22Rv1 (cell line): Measurements from ENCODE around the gene DNM2.
A peak's percentile ranks its signal among the peaks of the same experiment; 100 is the strongest.

Experiments
- H3K27ac ChIP-seq: fragments of 450-650 bp; 2 replicates; pipeline ENCODE4 v1.5.1; 2017
- ZFX ChIP-seq: fragments of 450-650 bp; IDR thresholded peaks from 2 replicates; pipeline ENCODE4 v1.6.1; 2017; ENCODE audit warnings: antibody characterized with exemption, borderline replicate concordance
- TF ChIP-seq, protein P1 (sequence below): fragments of 450-650 bp; IDR thresholded peaks from 2 replicates; pipeline ENCODE4 v1.5.1; 2017; ENCODE audit warnings: mild to moderate bottlenecking

The DNM2 gene

DNA sequence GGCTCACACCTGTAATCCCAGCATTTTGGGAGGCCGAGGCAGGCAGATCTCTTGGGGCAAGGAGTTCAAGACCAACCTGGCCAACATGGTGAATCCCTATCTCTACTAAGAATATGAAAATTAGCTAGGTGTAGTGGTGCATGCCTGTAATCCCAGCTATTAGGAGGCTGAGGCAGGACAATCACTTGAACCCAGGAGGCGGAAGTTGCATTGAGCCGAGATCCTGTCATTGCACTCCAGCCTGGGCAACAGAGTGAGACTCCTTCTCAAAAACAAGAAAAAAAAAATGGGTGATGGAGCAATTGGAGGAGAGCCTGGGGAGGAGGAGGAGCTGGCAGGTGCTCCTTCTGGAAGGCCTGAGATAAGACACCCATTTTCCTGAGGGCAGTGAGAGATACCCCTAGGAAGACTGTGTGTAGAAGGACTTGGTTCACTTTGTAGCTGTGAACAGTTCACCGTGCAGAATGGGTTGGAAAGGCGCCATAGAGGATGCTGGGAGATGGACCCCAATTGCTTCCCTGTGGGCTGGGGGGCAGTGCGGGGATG, 144.8 kb downstream of the DNM2 start:
- H3K27ac ChIP-seq = no peak overlapping the region
- no peak for TF ChIP-seq ZFX
- TF ChIP-seq, protein P1, sequence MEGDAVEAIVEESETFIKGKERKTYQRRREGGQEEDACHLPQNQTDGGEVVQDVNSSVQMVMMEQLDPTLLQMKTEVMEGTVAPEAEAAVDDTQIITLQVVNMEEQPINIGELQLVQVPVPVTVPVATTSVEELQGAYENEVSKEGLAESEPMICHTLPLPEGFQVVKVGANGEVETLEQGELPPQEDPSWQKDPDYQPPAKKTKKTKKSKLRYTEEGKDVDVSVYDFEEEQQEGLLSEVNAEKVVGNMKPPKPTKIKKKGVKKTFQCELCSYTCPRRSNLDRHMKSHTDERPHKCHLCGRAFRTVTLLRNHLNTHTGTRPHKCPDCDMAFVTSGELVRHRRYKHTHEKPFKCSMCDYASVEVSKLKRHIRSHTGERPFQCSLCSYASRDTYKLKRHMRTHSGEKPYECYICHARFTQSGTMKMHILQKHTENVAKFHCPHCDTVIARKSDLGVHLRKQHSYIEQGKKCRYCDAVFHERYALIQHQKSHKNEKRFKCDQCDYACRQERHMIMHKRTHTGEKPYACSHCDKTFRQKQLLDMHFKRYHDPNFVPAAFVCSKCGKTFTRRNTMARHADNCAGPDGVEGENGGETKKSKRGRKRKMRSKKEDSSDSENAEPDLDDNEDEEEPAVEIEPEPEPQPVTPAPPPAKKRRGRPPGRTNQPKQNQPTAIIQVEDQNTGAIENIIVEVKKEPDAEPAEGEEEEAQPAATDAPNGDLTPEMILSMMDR = no peak

DNA sequence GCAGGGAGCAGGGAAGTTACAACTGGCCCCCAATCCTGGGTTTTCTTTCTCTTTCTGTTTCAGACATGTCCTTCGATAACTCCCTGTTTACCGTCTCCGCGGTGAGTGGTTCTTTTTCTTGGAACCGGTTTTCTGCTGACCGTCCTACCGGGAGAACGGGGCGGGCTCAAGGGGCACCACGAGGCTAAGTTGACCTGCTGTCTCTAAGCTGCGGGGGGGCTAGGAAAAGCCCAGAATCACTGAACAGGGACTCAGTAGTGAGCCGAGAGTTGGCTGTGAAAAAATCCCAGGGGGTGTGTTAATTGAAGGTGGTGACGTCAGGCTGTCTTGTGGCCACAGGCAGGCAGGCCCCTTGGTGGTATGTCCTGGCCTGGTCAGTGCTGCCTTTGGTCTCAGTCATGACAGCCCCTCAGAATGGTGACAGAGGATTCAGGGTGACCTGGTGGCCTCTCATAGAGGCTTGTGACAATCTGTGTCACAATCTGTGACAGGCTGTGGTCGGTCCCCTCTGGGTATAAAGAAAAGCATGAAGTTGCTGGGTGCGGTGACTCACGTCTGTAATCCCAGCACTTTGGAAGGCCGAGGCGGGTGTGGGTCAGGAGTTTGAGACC, 145.3 kb downstream of the DNM2 start:
- H3K27ac ChIP-seq = no peak overlapping the region
- no peak for TF ChIP-seq ZFX
- TF ChIP-seq, protein P1 = no peak

DNA sequence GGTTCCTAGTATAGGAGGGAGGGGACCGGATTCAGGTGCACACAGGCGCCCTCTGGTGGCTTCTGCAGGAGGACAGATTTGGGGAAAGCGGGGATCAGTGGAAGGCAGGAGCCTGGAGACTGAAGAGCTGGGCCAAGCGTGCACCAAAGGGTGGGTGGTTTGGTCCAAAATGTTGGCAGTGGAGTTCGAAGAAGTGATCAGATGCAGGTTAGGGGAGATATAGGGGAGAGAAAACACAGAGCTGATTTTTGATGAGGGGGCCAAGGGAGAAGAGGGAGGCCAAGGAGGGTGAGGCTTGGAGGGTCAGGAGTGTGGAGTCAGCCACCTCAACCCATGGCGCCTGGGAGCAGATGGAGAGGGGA, 146.6 kb downstream of the DNM2 start:
- TF ChIP-seq ZFX = no peak
- TF ChIP-seq, protein P1 = peak; percentile 98
- no peak overlapping the region for H3K27ac ChIP-seq

DNA sequence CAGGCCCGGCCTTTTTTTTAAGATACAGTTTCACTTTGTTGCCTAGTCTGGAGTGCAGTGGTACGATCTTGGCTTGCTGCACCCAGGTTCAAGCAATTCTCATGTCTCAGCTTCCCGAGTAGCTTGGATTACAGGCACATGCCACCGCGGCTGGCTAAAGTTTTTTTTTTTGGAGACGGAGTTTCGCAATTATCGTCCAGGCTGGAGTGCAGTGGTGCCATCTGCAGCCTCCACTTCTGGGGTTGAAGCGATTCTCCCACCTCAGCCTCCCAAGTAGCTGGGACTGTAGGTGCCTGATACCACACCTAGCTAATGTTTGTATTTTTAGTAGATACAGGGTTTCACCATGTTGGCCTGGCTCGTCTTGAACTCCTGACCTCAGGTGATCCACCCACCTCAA, 148.6 kb downstream of the DNM2 start:
- no peak overlapping the region for H3K27ac ChIP-seq
- no peak for TF ChIP-seq ZFX
- TF ChIP-seq, protein P1 = no peak

DNA sequence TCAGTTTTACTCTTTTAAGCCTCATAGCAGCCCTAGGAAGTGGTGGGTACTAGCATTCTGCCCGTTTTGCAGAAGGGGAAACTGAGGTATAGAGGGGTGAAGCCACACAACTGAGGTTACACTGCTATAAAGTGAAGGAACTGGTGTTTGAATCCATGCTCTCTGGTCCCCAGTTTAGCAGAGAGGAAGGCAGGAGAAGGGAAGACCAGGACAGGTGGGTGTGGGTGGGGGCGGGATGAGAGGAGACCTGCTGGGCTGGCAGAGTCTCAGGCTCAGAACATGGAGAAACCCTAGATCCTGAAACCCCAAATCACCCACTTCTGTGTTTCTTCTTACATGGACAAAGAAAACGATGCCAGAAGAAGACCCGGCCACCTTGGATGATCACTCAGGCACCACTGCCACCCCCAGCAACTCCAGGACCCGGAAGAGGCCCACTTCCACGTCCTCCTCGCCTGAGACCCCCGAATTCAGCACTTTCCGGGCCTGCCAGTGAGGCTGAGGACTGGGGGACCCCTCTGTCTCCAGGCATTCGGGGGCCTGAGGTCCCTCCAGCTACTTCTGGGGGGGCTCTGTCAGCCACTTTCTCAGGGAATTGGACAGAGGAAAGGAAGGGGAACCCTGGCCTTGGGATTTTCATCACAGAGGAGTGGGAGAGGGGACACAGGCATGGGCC, 151.1 kb downstream of the DNM2 start:
- no peak overlapping the region for H3K27ac ChIP-seq
- TF ChIP-seq, protein P1 = no peak

DNA sequence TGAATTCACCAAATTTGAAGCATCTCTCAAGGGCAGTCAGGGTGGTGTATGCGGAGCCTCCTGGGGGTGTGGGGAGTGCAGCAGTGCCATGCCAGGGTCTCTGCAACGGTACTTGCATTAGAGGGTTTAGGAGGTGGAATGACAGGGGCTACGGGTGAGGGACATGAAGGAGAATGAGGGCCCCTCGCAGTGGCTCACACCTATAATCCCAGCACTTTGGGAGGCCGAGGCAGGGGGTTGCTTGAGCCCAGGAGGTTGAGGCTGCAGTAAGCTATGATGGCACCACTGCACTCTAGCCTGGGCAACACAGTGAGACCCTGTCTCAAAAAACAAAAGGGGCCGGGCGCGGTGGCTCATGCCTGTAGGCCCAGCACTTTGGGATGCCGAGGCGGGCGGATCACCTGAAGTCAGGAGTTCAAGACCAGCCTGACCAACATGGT, 152.0 kb downstream of the DNM2 start:
- H3K27ac ChIP-seq = peak overlapping the region; percentile 63

DNA sequence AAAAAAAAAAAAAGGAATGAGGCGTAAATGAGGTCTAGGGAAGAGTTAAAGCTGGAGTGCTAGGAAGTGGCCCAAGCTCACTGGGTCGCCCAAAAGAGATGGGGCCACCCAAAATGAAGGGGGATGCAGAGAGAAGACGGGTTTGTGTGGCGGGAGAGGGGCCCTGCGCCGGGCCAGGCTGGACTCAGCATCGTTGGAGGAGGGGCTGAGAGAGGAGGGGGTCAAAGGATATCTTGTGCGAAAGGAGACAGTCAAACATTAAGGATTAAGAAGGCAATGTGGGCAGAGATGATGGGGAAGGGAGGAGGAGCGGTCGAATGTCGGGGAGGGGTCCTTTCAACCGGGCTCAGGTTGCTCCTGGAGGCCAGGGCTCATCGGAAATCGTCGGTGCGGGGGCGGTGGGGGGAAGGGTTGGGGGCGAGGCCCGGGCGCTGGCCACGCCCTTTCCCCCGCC, 152.6 kb downstream of the DNM2 start:
- peak overlapping the region; percentile 63 for H3K27ac ChIP-seq
- TF ChIP-seq, protein P1 = no peak
- TF ChIP-seq ZFX = no peak
